Urothelium cell line (cell line): ENCODE measurements around the gene CCDC183.
A peak's percentile ranks its signal among the peaks of the same experiment; 100 is the strongest.
"Not testable (repeated sequence)": the region's sequence is repeated elsewhere in the genome, so short reads cannot be mapped to it uniquely, and the experiment has no call there.

Source experiments
- DNase-seq: peaks from one replicate; pipeline ENCODE4 v3.0.0; 2011; ENCODE audit warnings: low spot score, mixed read lengths
- FAIRE-seq: peaks from 2 replicates; lab custom pipeline; 2011; peaks lifted over from hg19 to GRCh38; lab: Jason Lieb, UNC

Gene CCDC183

DNA sequence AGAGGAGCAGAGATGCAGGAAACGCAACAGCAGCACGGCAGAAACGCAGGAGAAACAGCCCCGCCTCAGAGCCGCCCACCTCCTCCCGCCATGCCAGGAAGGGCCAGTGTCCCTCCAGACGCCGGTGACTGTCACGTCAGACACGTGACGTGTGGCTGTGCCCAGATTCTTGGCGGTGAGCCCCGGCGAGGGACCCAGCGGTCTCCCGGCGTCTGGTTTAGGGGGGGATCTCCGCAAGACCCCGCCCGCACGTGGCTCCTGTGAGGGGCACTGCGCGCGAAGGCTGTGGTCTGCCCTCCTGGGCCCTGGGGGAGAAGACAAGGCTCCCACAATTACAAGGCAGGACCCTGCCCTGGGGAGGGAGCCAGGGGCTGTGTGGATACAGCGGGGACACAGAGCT is 35.7 kb upstream of the CCDC183 start:
- FAIRE-seq = no peak
- DNase-seq = no peak

DNA sequence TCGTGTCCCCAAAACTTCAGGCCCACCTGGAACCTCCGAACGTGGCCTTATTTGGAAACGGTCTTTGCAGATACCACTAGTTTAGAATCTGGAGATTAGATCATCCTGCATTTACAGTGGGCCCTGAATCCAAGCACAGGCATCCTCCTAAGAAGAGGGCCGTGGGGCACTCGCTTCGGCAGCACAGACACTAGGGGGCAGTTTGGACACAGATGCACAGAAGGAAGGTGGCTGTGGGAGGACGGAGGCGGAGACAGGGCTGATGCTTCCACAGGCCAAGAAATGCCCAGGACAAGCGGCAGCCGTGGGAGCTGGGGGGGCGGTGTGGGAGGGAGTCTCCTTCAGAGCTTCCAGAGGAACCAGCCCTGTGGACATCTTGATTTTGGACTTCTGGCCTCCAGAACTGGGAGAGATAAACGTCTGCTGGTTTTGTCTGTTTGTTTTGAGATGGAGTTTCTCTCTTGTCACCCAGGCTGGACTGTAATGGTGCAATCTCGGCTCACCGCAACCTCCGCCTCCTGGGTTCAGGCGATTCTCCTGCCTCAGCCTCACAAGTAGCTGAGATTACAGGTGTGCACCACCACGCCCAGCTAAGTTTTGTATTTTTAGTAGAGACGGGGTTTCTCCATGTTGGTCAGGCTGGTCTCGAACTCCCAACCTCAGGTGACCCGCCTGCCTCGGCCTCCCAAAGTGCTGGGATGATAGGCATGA is 35.1 kb upstream of the CCDC183 start:
- peak; percentile 71 for DNase-seq
- FAIRE-seq = not testable (repeated sequence)

DNA sequence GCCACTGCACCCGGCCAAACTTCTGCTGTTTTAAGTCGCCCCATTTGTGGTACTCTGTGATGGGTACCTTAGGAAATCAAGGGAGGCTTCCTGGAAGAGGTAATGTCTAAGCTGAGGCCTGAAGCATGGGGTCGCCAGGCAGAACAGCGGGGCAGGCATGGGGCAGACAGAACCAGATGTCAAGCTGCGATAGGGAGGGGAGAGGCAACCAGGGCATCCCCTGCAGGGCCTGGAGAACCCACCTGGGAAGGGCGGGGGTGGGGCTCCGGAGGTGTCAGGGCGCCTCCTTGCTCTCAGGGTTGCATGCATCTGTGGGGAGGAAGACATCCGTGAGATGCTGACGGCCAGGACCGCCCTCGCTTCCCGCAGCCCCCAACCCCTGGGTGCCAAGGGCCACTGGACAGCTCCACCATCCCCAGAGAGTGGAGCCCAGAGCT is 34.6 kb upstream of the CCDC183 start:
- DNase-seq (no peak), FAIRE-seq (no peak)

DNA sequence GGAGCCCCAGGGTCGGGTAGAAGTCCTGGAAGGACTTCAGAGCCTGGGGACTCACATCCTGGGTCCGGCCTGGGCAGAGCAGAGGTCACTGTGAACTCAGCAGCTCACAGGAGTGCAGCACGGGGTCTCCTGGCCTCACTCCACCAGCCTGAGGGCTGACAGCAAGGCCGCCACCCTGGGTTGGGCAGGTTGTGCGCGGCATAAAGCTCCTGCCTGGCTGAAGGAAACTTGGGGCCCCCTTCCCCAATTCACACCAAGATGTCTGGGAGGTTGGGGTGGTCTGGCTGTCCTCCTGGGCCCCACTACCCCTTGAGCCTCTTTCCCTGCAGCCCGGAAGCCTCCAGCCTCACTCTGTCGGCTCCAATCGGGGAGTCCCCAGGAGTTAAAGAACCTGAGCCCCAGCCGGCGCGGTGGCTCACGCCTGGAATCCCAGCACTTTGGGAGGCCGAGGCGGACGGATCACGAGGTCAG is 33.9 kb upstream of the CCDC183 start:
- FAIRE-seq (no peak), DNase-seq (no peak)

DNA sequence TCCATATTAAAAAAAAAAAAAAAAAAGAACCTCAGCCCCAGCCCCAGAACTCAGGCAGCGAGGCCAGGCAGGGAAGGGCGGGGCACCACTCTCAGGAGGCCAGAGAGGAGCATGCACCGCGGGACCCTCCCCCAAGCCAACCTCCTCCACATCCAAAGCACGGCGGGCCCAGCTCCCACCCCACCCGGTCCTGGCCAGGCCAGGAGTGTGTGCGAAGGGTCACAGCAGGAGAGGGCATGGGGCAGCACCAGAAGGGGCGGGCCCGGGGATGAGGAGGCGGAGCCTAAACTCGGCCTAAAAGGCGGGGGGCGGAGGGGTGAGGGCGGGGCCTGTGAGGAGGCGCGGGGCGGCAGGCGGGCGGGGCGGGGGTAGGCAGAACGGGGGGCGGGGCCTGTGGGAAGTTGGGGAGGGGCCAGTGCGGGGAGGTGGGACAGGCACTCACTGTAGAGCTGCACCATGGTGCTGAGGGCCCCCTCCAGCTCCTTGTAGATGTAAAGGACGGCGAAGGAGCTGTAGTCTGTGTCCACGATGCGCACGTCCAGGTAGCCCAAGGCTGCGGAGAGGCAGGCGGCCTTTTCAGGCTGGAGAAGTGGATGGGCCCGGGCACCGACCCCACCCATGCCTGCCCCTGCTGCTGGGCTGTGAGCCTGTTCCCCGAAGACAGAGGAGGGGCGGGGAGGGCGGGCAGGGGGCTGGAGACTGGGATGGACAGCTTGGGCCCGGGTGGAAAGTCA is 33.1 kb upstream of the CCDC183 start:
- DNase-seq (peak; percentile 54), FAIRE-seq (no peak)

DNA sequence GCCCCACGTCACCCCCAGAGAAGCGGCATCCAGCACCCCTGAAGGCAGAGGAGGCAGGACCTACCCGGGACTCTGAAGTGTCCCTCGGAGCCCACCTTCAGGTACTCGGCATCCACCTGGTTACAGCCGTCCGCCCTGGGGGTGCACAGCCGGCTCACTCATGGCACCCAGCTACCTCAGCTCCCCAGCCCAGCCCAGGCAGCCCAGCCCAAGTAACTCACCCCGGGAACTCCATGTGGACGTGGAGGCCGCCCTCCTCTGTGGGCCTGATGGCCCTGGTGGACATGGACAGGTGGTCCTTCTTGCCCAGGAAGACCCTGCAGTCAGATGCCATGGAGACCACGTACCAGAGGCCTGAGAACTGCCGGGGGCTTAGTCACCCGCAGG is 32.5 kb upstream of the CCDC183 start:
- DNase-seq (no peak), FAIRE-seq (no peak)

DNA sequence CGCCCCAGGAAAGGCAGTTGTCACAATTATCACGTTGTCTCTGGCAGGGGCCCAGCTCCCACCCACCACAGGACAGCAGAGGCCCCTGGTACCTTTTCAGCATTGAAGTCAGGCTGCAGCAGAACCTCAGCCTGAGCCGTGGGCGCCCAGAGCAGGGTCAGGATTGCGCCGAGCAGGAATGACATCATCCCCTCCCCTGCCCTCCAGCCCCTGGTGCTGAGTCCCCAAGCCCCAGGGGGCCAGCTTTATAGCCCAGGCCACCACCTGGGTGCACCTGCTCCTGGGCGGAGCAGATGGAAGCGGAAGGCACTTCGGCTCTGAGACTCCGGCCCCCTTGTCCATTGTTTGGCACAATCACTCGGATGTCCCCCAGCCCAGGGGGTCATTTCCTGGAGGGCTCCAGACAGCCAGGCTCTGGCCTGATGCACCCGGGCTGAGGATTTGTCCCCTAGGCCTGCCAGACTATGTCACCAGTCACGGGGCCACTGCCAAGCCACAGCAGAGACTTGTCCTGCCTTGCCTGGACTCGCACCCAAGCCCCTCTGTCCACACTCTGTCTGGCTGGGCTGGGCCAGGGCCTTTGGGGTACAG is 31.7 kb upstream of the CCDC183 start, which contains the start of gene LCN15:
LCN15 (minus strand) TSS at position 218 of the 591 bp plus-strand sequence; CDS start at position 188, 30 bp downstream.
- DNase-seq (no peak), FAIRE-seq (no peak)

DNA sequence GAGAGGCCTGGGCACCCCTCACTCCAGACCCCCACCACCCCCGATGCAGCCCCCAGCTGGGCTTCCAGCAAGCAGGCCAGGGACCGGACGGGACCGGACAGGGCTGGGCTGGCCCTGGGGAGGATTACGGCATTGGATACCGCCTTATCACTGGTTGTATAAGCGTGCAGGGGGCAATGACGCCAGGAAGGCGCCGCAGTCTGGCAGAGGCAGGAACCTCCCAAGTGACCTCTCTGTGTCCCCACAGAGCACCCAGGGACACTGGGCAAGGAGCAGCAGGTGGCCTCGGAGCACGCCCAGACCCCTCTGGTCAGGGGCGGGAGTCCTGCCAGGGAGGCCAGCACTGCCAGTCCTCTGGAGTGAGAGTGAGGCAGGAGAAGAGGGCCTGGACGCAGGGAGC is 31.1 kb upstream of the CCDC183 start:
- DNase-seq (no peak), FAIRE-seq (no peak)

DNA sequence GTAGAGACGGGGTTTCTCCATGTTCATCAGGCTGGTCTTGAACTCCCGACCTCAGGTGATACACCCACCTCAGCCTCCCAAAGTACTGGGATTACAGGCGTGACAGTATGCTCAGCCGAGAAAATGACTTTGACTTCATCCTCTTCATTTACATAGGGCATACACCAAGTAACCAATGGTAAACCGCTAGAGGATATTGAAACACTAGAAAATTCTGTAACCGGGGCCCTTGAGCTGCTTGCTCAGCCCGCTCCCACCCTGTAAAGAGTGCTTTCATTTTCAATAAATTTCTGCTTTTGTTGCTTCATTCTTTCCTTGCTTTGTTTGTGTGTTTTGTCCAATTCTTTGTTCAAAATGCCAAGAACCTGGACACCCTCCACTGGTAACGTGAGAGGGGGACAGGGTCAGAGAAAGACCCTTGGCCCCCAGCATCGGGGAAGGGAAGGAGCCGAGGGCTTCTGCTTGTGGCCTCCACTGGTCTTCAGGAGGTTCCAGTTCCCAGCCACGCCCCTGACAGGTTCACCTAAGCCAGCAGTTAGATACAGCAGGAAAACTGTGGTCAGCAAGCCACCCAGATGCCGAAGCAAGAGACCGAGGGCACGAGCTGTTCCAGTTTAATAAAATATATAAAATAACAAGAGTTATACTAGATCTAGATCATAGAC is 30.3 kb upstream of the CCDC183 start:
- FAIRE-seq, DNase-seq: not testable (repeated sequence)

DNA sequence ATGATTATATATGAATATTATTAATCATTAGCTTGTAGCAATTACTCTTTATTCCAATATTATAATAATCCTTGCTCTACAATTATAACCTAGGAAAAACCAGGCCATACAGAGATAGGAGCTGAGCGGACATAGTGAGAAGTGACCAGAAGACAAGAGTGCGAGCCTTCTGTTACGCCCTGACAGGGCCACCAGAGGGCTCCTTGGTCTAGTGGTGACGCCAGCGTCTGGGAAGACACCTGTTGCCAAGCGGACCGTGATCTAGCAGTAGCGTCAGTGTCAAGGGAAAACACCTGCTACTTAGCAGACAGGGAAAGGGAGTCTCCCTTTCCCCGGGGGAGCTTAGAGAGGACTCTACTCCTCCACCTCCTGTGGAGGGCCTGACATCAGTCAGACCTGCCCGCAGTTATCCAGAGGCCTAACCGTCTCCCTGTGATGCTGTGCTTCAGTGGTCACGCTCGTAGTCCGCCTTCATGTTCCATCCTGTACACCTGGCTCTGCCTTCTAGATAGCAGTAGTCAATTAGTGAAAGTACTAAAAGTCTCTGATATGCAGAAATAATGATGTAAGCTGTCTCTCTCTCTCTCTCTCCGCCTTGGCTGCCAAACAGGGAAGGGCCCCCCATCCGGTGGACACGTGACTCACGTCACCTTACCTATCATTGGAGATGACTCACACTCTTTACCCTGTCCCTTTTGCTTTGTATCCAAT is 29.6 kb upstream of the CCDC183 start:
- not testable (repeated sequence) for DNase-seq, FAIRE-seq

DNA sequence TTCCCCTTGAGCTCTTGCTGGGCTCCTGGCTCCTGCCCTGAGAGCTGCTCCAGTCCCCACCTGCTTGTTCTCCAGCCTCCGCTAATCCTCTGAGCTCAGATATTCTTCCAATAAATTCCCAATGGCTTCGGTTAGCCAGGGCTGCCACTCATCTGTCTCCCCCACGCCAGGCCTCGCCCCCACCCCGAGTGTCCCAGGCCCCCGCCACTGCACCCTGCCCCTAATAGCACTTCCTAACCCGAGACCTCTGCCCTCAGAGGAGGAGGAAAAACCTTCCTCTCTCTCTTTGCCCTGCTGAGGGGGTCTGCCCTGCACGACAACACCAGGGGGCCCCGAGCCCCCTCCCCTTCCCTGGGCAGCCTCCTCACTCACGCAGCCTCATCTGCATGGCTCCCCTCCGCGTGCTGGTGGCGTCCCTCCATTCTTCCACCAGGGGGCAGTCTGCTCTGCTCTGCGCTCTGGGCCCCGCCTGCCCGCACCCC is 26.4 kb upstream of the CCDC183 start:
- FAIRE-seq (no peak), DNase-seq (no peak)

DNA sequence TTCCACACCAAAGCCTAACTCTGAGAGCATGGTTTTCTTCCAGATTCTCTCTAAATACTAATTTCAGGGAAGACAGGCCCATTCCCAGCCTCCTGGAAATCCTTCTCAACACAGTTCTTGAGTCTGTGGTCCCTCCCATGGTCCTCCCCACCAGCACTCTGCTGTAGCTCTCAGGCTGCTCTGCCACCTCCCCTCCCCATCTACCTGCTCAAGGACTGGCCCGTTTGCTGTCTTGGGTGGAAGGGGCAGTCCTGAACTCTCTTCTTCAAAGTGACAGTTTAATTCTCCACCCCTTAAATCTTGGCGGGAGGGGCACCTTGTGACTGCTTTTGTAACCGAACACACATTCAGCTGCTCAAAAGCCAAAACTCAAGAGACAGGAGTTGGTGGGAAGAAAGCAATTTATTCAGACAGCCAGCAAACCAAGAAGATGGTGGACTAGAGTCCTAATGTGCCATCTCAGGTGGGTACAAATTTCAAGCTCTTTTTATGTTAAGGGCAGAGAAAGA is 24.2 kb upstream of the CCDC183 start:
- DNase-seq = no peak
- no peak for FAIRE-seq

DNA sequence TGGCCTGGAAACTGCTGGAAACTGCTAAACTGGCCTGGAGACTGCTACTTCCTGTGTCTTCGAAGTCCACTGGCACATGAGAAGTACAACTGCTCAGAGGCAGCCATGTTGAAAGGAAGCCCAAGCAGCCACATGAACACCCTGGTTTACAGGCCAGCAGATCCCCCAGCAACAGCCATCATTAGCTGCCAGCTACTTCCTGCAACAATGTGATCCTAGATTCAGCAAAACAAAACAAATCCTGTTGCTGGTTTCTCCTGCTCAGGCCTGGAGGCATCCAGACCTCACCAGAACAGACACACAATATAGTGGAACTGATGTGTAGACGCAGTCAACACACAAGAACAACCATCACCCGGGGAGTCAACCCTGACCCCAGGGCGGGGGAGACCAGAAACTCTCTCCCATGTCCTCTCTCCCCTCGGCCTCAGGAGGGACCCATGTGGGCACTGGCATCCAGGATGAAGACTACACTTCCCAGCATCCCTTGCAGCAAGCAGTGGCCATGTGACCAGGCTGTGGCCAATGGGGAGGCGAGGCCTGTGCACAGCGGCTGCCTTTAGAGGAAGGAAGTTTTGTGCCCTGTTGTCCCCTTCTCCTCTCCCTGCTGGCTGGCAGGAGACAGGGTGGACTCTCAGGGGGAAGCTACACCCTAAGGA is 22.6 kb upstream of the CCDC183 start:
- FAIRE-seq (no peak), DNase-seq (no peak)

DNA sequence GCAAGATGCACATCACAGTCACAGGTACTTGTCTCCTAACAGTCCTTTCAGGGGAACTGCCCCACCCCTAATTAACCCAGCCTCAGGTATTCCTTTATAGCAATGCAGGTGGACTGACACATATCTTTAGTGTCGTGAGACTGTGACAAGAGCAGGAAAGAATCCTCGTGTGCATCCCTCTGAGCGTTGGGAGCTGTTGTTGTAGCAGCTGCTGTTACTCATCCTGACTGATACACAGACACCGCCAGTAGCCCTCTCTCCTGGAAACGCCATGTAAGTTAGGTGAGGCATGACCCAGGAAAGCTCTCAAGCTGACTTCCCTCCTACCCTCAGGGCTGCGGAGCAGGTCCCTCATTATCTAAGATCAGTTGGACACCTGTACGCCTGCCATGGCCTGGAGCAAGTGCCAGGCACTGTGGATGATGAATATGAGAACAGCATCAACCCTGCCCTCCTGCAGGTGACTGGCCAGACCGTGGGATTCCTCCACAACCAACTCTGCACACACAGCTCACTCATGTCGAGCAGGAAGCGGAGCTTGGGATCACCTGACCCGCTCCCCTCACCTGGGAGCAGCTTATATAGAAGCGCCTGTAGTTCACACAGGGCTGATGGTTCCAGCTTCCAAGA is 21.6 kb upstream of the CCDC183 start:
- FAIRE-seq (no peak), DNase-seq (no peak)

DNA sequence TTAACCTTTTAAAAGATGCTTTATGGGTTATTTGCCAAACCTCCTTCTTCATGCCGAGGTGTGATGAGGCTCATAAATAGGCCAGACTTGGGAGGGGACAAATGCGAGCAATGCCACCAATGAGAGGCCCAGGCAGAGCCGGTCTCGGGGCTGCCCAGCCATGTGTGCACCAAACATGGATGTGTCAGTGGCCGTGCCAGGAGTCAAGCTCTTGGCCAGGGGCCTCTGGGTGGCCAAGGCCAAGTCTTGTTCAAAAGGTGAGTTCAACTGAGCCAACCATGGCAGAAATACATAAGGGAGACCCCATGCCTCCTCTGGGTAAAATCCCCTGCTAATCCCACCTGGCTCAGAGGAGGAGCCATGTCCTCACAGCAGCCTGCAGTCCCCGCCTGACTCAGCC is 20.9 kb upstream of the CCDC183 start:
- DNase-seq (no peak), FAIRE-seq (no peak)

DNA sequence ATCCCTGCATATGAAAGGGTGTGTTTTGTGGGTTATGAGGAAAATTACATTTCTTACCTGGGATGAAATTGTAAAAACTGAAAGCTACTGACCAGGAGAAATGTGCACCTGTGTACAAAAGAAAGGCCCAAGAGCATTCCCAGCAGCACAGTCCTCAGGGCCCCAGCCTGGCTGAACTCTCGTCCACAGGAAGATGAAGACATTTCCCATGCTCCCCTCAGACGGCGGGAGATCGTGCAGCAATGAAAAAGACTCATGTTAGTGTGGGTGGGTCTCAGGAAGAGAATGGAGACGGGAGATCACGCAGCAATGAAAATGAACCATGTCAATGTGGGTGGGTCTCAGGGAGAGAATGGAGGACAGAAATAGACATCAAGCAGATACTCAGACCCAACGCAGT is 19.2 kb upstream of the CCDC183 start:
- no peak for DNase-seq
- FAIRE-seq = no peak

DNA sequence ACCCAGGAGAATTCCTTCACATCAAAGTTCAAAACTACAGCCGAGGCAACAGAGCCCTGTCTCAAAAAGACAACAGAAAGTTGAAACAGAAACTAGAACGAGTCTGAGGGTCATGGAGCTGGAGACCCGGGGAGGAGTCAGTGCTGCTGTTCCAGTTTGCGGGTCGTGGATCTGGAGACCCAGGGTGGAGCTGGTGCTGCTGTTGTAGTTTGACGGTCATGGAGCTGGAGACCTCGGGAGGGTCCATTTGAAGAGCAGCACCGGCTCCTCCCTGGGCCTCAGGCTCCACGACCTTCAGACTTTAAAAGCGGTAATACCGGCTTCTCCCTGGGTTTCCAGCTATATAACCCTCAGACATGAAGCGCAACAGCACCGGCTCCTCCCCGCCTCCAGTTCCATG is 18.8 kb upstream of the CCDC183 start:
- DNase-seq = no peak
- no peak for FAIRE-seq

DNA sequence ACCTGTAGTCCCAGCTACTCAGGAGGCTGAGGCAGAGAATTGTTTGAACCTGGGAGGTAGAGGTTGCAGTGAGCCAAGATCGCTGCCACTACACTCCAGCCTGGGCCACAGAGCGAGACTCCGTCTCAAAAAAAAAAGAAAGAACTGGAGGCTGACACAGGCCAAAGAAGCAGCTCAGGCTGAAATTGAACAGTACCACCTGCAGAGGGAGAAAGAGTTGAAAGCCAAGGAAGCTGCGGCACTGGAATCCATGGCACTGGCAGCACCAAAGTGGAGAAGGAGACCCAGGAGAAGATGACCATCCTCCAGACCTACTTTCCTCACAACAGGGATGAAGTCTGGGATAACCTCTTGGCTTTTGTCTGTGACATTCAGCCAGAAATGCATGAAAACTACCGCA is 16.3 kb upstream of the CCDC183 start:
- no peak for FAIRE-seq

DNA sequence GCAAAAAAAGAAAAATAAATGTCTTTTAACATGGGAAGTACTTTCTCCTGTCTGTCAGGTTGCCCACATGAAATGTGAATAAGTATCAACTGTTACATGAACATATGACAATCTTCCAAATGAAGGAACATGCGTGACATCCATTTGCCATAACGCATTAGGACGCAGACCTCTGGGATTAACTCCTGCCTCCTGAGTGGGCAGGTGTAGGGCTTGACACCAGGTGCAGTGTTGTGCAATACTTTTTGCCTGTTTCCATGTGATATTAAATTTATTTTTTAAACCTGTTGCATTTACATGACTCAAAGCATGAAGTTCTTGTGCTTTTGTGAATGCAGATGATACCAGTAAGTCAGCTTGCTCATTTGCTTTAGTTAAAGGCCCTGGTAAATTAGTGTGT is 13.7 kb upstream of the CCDC183 start:
- no peak for DNase-seq
- FAIRE-seq = no peak

More for the DNA sequence above, 16.3 kb upstream of the CCDC183 start:
- DNase-seq = no peak
